Measurements from ENCODE around the gene TMEM132D. TPM values are rescaled to one million over a fixed set of nuclear protein-coding genes. Genes with fewer than 3 reads are reported as not detected.

TMEM132D gene
- total RNA-seq, 1 experiment from 2014 or later, result 1.4 TPM

- ATAC-seq (no peak), DNase-seq (ENCODE audit: low spot score) (no peak)
- H3K27ac Mint-ChIP-seq, result no peak overlapping the region
- peaks cover 89% of the 10 kb centered on the region for H3K36me3 Mint-ChIP-seq
- H3K4me1 Mint-ChIP-seq, result no peaks in the 10 kb centered on the region
- ChIA-PET POLR2A (no interaction called here), CTCF (no interaction called here)
- no peak for TF ChIP-seq NR2C2 (CRISPR knock-in tag; IDR thresholded peaks at IDR 0.05)
- TF ChIP-seq RELA (CRISPR knock-in tag; IDR thresholded peaks at IDR 0.05; ENCODE audit: borderline replicate concordance), result no peak
- no peak for TF ChIP-seq ATF1 (CRISPR knock-in tag; IDR thresholded peaks at IDR 0.05)
- TF ChIP-seq ELF4 (CRISPR knock-in tag; IDR thresholded peaks at IDR 0.05; ENCODE audit: low read depth), result no peak
- no peak for TF ChIP-seq ZSCAN18 (CRISPR knock-in tag; IDR thresholded peaks at IDR 0.05)
- no peak for TF ChIP-seq ZNF532 (CRISPR knock-in tag; IDR thresholded peaks at IDR 0.05; ENCODE audit: borderline replicate concordance)
- TF ChIP-seq RORB (CRISPR knock-in tag; IDR thresholded peaks at IDR 0.05), result no peak
- no peak for TF ChIP-seq NR1H2 (CRISPR knock-in tag; IDR thresholded peaks at IDR 0.05)
- TF ChIP-seq GABPB1 (CRISPR knock-in tag; IDR thresholded peaks at IDR 0.05), result no peak
- TF ChIP-seq TEAD4 (CRISPR knock-in tag; IDR thresholded peaks at IDR 0.05), result no peak
- TF ChIP-seq TEAD1 (CRISPR knock-in tag; IDR thresholded peaks at IDR 0.05), result no peak
- TF ChIP-seq STAT6 (CRISPR knock-in tag; conservative IDR thresholded peaks at IDR 0.05; ENCODE audit: low read depth), result no peak
- no peak for TF ChIP-seq CBFB (CRISPR knock-in tag; IDR thresholded peaks at IDR 0.05; ENCODE audit: low read depth)
- no peak for TF ChIP-seq ZNF121 (CRISPR knock-in tag; IDR thresholded peaks at IDR 0.05)
- TF ChIP-seq ARID4B (CRISPR knock-in tag; IDR thresholded peaks at IDR 0.05; ENCODE audit: borderline replicate concordance), result no peak
- no peak for TF ChIP-seq NR3C1 (CRISPR knock-in tag; conservative IDR thresholded peaks at IDR 0.05; ENCODE audit: low read depth)
- TF ChIP-seq KAT7 (CRISPR knock-in tag; IDR thresholded peaks at IDR 0.05; ENCODE audit: borderline replicate concordance), result no peak
- H3K9me3 Mint-ChIP-seq, result peaks cover 96% of the 10 kb centered on the region
- H3K4me3 Mint-ChIP-seq, result no peak overlapping the region
- H3K27me3 Mint-ChIP-seq (ENCODE audit: low read depth), result peaks cover 11% of the 10 kb centered on the region
Observed at GRCh38 chr12:129208566-129208965, 695.3 kb downstream of the TMEM132D start.

Measured in WTC11 (cell line).